ENCODE results near the gene RGS3. TPM values are rescaled to one million over a fixed set of nuclear protein-coding genes. Genes with fewer than 3 reads are reported as not detected.

The RGS3 gene
- total and polyA plus RNA-seq, 2 donors (not counting 3 experiments of a cell fraction or from before 2014, with no cell fraction given) = 356 to 416 TPM

- no peaks in the 10 kb centered on the region for H3K36me3 ChIP-seq (ENCODE audit: control insufficient read depth in 2 of 2, extremely low read depth in 1 of 2, insufficient read depth in 2 of 2, low read length in 2 of 2)
- DNase-seq (ENCODE audit: low read depth, low spot score) = no peak
- dilution Hi-C loops (cut with MboI; ENCODE audit: extremely low pct_ligation_motif_present, low sequenced_read_pairs) = no loop called here
- no peak for TF ChIP-seq FOS (IDR thresholded peaks at IDR 0.05; ENCODE audit: borderline replicate concordance, insufficient read depth, low read length)
- no peak for TF ChIP-seq POLR2AphosphoS5 (IDR thresholded peaks at IDR 0.05; ENCODE audit: insufficient read depth, low read depth, low read length)
- no peak for TF ChIP-seq JUN (IDR thresholded peaks at IDR 0.05; ENCODE audit: borderline replicate concordance, insufficient read depth, insufficient read length, low read depth)
- no peak for TF ChIP-seq MAX (IDR thresholded peaks at IDR 0.05; ENCODE audit: insufficient read depth, insufficient read length)
- no peak for TF ChIP-seq MYC (IDR thresholded peaks at IDR 0.05; ENCODE audit: low read depth, low read length)
- no peak for TF ChIP-seq EZH2 (IDR thresholded peaks at IDR 0.05; ENCODE audit: borderline replicate concordance, low read depth, low read length, severe bottlenecking)
- TF ChIP-seq GATA2 (IDR thresholded peaks at IDR 0.05; ENCODE audit: insufficient read depth, insufficient read length, low read depth, low read length) = no peak
- no peak for TF ChIP-seq POLR2A (IDR thresholded peaks at IDR 0.05; ENCODE audit: low read depth, low read length)
- TF ChIP-seq CTCF (IDR thresholded peaks at IDR 0.05; ENCODE audit: extremely low read depth in 1 of 2, insufficient read depth in 1 of 2, low read depth in 1 of 2, low read length in 2 of 2) = no peak
- no peak overlapping the region for H3K9ac ChIP-seq (replicated peaks; ENCODE audit: extremely low read depth, insufficient read depth, low read length)
- H3K27ac ChIP-seq (ENCODE audit: insufficient read depth, low read depth, low read length) = no peak overlapping the region
- H3K79me2 ChIP-seq (ENCODE audit: control insufficient read depth, insufficient read depth, low read length) = no peaks in the 10 kb centered on the region
- no peaks in the 10 kb centered on the region for H3K9me3 ChIP-seq (replicated peaks; ENCODE audit: control insufficient read depth, insufficient read depth, low read length)
- intact Hi-C loops (cut with micrococcal nuclease) = no loop called here
- BruUV-seq (replicated peaks) = no TSS peak
- no peaks in the 10 kb centered on the region for H3K27me3 ChIP-seq (ENCODE audit: control insufficient read depth in 2 of 2, insufficient read depth in 2 of 2, low read length in 2 of 2)
- ChIA-PET POLR2A (no interaction called here), CTCF (interaction anchor here (0.6 to 1.0 kb wide), 2 partner anchors 54 to 68 kb away, joined by 3 read pairs; no protein-coding TSS in a partner anchor)
- H3K4me1 ChIP-seq (ENCODE audit: control insufficient read depth, extremely low read depth, insufficient read depth, low read length) = no peaks in the 10 kb centered on the region
- H3K9me1 ChIP-seq (replicated peaks; ENCODE audit: control insufficient read depth, extremely low read depth, insufficient read depth, low read length) = no peaks in the 10 kb centered on the region
- FAIRE-seq = no peak
- H4K20me1 ChIP-seq (replicated peaks; ENCODE audit: control insufficient read depth, extremely low read depth, insufficient read depth, low read length) = no peaks in the 10 kb centered on the region
- no peak overlapping the region for H3K4me3 ChIP-seq (replicated peaks in 1 of 3; ENCODE audit: insufficient read depth in 1 of 3, low read depth in 1 of 3, low read length in 3 of 3)
- H3K4me2 ChIP-seq (ENCODE audit: insufficient read depth, low read length) = no peak overlapping the region
- H2AFZ ChIP-seq (ENCODE audit: low read depth, low read length) = peak overlapping the region; percentile 21
These were observed 47.3 kb upstream of the RGS3 start for GRCh38 chr9:113416149-113416721.
